GM21515 (cell line): ENCODE results near the gene MBNL1.
"Not testable (repeated sequence)": the region's sequence is repeated elsewhere in the genome, so short reads cannot be mapped to it uniquely, and the experiment has no call there.

ENCODE experiments used
- ATAC-seq: cut with Tn5 transposase; IDR thresholded peaks from one replicate; pipeline ENCODE4 v1.9.1; 2021; ENCODE audit not compliant: unreplicated experiment

The MBNL1 gene

DNA sequence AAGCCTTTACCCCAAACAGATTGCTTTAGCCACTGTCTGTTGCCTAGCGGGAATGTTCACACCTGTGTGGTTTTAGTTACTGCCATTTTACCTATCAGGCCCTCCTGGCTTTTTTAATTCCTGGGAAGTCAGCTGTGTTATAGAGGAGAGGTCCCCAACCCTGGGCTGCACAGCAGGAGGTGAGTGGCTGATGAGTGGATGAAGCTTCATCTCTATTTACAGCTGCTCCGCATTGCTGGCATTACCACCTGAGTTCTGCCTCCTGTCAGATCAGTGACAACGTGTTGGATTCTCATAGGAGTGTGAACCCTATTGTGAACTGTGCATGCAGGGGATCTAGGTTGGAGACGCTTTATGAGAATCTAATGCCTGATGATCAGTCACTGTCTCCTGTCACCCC lies 127.0 kb downstream of the MBNL1 start:
- ATAC-seq: no peak

DNA sequence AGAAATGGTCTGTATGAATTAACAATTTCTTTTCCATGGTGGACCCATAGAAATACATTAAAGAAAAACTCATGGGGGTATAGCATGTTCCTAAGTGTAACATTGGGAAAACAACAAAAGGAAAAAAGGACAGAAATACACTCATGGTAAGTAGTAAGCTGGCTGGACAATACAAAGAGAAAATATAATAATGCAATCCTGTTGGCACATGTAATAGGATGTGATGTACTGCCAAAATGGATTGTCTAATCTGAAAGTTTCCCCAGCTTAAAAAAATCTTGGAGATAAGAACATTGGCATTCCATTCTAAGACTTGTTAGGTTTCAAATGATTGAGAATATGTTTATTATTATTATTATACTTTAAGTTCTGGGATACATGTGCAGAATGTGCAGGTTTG lies 128.1 kb downstream of the MBNL1 start:
- ATAC-seq: no peak

- not testable (repeated sequence) for ATAC-seq
Measured at GRCh38 chr3:152397348-152397747, 128.6 kb downstream of the MBNL1 start.

GRCh38 chr3:152398495-152398894 lies 129.8 kb downstream of the MBNL1 start:
- no peak for ATAC-seq

DNA sequence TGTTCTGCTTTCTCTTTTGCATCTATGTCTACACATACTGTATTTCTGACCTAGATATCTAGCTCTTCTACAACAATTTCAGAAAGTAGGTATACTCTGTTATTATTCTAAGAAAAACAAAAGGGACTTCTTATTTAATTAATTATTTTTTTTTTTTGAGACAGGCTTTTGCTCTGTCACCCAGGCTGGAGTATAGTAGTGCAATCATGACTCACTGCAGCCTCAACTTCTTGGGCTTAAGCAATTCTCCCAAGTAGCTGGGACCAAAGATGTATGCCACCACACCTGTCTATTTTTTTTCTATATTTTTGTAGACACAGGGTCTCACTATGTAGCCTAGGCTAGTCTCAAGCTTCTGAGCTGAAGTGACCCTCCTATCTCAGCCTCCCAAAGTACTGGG lies 130.6 kb downstream of the MBNL1 start:
- ATAC-seq: no peak

DNA sequence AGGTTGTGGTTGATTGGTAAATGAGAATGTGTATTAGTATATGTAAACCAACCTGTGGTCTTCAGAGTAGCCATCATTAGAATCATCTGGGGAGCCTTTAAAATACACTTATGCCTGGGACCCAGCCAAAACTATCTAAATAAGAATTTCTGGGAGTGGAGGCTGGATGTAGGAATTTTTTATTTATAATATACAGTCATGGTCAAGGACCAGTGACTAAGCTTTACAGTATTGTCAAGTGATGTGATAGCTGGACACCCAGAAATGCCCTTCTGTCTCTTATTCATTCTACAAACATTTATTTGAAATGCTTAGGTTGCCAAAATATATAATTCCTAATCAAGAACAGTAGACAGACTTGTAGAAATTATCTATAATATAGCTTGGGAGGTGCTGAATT lies 132.2 kb downstream of the MBNL1 start:
- ATAC-seq: no peak

DNA sequence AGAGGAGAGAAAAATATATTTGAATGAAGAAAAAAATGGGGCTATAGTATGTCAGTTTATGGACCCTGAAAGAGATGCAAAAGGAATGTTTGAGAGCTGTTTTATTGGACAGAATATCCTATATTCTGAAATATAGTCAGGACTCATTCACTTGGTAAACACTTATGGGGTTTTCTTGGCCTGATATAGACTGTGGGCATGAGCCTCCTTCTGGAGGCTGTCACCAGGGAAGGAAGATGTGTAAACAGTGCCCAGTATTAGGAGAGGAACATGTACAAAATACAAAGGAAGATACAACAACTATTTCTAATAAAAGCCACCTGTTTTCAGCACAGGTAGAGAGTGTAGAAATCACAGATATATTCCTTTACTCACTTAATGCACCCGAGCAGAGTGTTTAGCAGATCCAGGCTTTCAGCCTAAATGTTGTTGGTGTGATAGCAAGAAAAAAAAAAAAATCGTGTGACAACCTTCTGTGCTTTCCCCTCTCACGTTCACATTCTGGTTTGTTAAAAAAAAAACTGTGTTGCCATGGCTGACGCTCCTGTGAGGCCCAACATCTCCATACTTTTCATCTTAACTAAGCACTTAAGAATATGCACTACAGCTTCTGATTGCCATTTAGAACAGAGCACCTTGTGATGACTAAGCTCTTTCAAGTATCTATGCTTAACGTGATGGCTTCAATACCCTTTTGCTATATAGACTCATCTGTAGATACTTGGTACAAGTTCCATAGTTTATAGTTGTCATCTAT lies 134.1 kb downstream of the MBNL1 start:
- ATAC-seq: no peak

DNA sequence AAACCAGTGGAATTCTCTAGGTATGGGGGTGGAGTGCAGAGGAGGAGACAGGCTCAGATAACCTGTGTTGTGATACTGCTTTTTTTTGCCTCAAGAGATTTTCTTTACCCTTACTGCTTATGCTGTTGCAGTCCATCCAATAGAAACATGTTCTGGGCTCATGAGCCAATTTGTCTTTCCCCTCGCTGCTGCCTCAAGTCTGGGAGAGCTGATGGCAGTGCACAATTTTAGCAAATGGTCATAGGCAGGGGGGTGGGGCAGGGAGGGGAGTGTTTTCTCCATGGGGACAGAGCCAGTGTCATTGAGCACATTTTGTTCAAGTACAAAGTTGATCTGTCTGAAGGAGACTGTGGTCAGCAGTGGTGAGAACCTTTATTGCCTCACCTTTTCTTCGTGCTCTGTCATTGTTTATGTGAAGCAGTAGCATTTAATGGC lies 134.9 kb downstream of the MBNL1 start:
- ATAC-seq: no peak

- no peak for ATAC-seq
Measured at GRCh38 chr3:152404976-152405375, 136.2 kb downstream of the MBNL1 start.

GRCh38 chr3:152405915-152406802 lies 137.4 kb downstream of the MBNL1 start:
- no peak for ATAC-seq

DNA sequence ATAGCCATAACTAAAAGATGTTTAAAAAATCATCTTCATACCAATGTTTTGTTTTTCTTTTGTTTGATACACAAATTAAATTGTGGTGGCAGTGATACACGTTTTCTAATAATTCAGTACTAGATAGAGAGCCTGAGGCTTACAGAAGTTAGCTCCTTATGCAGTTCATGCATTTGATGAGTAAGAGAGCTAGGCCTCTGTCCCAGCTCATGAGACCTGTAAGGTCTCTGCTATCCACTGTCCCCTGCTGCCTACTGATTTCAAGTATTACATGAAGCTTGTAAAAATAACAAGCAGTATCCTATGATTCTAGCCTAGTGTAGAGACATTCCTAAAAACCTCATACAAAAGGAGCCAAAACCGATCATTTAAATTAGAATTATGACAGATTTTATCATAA lies 144.5 kb downstream of the MBNL1 start:
- ATAC-seq: no peak

GRCh38 chr3:152416808-152417580 lies 148.3 kb downstream of the MBNL1 start:
- ATAC-seq: no peak

DNA sequence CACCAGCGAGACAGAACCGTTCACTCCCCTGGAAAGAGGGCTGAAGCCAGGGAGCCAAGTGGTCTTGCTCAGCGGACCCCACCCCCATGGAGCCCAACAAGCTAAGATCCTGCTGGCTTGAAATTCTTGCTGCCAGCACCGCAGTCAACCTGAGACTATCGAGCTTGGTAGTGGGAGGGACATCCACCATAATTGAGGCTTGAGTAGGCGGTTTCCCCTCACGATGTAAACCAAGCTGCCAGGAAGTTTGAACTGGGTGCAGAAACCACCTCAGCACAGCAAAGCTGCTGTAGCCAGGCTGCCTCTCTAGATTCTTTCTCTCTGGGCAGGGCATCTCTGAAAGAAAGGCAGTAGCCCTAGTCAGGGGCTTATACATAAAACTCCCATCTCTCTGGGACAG lies 151.0 kb downstream of the MBNL1 start:
- no peak for ATAC-seq

DNA sequence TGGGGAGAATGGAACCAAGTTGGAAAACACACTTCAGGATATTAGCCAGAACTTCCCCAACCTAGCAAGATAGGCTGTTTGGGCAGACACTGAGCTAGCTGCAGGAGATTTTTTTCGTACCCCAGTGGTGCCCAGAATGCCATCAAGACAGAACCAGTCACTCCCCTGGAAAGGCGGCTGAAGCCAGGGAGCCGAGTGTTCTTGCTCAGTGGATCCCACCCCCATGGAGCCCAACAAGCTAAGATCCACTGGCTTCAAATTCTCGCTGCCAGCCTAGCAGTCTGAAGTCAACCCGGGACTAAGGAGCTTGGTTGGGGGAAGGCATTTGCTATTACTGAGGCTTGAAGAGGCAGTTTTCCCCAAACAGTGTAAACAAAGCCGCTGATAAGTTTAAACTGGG lies 152.4 kb downstream of the MBNL1 start:
- ATAC-seq: no peak

- ATAC-seq: no peak
Measured at GRCh38 chr3:152426393-152426792, 157.7 kb downstream of the MBNL1 start.

DNA sequence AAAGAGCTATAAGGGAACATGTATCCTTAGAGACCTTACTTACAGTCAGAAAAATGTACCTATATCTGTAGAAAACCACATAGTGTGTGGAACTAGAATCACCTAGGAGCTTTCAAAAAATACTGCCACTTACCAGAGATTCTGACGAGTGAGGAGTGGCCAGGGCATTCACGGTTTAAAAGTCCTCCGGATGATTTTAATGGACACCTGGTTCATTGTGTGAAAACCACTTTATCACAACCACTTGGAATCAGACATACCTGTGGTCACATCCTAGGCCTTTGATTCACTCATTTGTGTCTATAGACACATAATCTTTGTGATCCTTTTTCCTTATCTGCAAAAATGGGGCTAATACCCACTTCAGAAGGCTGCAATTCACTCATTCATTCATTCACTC lies 159.8 kb downstream of the MBNL1 start:
- no peak for ATAC-seq

- no peak for ATAC-seq
Measured at GRCh38 chr3:152430223-152431002, 161.7 kb downstream of the MBNL1 start.

DNA sequence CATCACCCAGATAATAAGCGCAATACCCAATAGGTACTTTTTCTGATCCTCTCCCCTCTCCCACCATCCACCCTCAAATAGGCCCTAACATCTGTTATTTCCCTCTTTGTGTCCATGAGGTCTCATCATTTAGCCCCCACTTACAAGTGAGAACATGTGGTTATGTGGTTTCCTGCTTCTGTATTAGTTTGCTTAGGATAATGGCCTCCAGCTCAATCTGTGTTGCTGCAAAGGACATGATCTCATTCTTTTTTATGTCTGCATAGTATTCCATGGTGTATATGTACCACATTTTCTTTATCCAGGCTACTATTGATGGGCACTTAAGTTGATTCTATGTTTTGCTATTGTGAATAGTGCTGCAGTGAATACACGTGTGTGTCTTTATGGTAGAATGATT lies 165.4 kb downstream of the MBNL1 start:
- ATAC-seq: no peak

GRCh38 chr3:152435210-152435609 lies 166.5 kb downstream of the MBNL1 start:
- not testable (repeated sequence) for ATAC-seq

DNA sequence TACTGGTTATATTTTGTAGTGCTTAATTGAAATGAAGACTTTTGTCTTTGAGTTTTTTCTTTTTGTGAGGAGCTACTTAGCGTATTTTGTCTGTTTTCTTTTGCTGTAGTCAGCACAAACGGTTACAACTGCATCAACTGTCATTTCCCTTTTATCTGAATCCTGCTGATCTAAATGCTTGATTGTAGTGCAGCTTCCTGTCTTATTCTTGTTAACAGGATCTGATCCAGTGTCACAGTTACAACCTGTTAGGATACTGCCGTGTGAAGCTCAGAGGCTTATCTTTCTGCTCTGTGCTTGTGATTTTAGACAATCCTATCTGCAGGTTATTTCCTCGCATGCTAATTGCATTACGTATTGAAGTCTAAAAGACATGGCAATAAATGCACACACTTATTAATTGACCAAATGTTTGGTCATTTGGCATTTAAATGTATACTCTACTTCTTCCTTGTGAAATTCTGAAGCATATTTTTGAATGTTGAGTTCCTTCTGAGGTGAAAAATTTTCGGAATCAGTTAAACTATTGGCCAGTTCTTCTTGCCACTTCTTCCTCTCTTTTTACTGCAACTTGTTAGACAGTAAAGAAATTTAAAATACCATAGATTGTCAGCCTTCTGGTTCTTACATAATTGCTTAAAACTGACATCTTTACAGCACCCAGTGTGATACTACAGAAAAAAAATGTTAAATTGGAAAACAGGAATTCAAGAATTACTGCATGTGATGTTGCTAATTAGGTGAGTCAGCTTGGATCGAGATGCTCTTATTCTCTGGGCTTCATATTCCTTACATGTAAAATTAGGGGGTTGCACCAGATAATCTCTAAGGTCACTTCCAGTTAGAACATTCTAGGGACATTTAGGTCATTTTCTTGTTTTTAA lies 168.2 kb downstream of the MBNL1 start:
- ATAC-seq: no peak
